ENCODE measurements around the gene CNPY1.
"Not testable (repeated sequence)": the region's sequence is repeated elsewhere in the genome, so short reads cannot be mapped to it uniquely, and the experiment has no call there.

Gene CNPY1

DNA sequence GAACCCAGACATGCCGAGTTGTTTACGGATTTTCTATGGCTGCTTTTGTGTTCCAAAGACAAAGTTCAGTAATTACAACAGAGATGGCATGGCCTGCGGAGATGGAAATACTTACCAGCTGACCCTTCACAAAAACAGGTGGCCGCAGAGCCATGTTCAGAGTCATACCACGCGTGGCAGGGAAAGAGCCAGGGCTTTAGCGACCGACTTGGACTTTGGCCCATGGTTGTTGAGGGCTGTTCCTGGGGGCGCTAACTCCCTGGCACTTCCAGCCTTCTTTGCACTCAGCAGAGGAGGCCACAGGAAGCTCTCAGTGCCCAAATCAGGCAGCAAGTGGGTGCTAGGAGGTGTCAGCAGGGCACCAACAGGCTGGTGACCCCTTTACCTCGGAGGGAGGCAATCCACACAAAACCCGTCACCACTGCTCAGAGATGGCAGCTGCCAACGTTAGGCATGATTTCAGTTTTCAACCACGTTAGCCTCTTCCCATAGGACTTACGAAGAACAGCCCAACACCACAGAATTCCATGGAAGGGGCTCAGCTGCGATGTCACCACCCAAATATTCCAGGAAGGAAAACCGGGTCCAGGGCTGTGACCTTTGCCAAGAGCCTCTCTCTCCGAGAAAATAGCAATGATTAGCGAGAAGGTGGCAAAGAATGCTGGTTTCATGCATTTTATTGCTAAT lies 21.4 kb upstream of the CNPY1 start:
- no peak overlapping the region for H3K4me3 ChIP-seq (ENCODE audit: low read depth, low read length)
- in situ Hi-C loops (cut with HindIII; ENCODE audit: low sequenced_read_pairs) = no loop called here
- DNase-seq (ENCODE audit: low read depth, low spot score) = no peak
- TF ChIP-seq, protein P1, sequence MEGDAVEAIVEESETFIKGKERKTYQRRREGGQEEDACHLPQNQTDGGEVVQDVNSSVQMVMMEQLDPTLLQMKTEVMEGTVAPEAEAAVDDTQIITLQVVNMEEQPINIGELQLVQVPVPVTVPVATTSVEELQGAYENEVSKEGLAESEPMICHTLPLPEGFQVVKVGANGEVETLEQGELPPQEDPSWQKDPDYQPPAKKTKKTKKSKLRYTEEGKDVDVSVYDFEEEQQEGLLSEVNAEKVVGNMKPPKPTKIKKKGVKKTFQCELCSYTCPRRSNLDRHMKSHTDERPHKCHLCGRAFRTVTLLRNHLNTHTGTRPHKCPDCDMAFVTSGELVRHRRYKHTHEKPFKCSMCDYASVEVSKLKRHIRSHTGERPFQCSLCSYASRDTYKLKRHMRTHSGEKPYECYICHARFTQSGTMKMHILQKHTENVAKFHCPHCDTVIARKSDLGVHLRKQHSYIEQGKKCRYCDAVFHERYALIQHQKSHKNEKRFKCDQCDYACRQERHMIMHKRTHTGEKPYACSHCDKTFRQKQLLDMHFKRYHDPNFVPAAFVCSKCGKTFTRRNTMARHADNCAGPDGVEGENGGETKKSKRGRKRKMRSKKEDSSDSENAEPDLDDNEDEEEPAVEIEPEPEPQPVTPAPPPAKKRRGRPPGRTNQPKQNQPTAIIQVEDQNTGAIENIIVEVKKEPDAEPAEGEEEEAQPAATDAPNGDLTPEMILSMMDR (IDR thresholded peaks at IDR 0.05; ENCODE audit: low read depth, low read length) = no peak

DNA sequence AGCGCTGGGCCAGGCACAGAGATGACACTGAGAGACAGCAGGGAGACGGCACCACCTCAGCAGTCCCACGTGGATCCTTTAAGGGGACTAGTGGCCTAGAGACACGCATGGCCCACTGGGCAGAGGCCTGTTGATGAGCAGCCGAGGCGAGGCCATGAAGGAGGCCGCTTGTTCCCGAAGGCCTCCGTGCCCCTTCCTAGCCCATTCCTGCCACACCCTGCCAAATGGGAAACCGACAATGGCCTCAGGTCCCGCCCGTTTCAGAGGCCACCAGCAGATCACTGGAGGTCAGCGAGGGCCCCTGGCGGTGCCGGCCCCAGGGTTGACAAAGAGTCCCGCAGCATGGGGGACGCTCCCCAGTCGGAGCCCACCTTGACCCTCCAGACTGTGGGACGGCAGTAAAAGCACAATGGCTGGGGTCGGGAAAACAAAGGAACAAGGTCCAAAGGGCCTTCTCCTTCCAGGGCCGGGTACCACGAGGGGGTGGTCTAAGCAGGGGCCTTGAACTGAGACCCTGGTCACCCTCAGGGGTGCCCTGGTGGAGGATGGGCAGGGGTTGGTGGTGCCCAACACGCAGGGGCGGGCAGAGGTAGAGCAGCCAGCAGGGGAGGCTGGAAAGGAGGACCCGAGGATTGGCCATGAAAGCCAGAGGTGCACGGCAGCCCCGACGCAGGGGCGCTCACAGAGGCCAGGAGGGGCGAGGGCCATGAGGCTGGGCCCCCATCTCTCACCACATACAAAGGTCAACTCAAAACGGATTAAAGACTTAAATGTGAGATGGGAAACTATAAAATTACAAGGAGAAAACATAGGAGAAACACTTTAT lies 19.9 kb upstream of the CNPY1 start:
- DNase-seq (ENCODE audit: low read depth, low spot score) = no peak
- in situ Hi-C loops (cut with HindIII; ENCODE audit: low sequenced_read_pairs) = no loop called here
- TF ChIP-seq, protein P1 (IDR thresholded peaks at IDR 0.05; ENCODE audit: low read depth, low read length) = no peak
- H3K4me3 ChIP-seq (ENCODE audit: low read depth, low read length) = no peak overlapping the region

DNA sequence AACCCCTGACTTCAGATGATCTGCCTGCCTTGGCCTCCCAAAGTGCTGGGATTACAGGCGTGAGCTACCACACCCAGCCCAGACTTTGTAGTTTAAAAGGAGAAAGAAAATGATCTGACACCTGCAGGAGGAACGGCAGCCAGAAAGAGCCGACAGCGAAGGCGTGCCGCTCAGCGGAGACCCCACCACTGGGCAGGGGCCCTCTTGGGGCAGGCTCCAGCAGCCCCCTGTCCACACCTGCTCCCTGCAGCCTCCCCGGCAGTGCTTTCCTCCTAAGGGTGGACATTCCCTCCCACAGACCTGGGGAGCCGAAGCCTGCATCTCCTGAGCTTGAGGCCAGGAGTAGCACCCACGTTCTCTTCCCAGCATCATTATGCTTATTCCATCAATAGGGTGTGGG lies 19.2 kb upstream of the CNPY1 start:
- DNase-seq (ENCODE audit: low read depth, low spot score) = no peak
- H3K4me3 ChIP-seq (ENCODE audit: low read depth, low read length) = no peak overlapping the region
- TF ChIP-seq, protein P1 (IDR thresholded peaks at IDR 0.05; ENCODE audit: low read depth, low read length) = no peak
- in situ Hi-C loops (cut with HindIII; ENCODE audit: low sequenced_read_pairs) = no loop called here

DNA sequence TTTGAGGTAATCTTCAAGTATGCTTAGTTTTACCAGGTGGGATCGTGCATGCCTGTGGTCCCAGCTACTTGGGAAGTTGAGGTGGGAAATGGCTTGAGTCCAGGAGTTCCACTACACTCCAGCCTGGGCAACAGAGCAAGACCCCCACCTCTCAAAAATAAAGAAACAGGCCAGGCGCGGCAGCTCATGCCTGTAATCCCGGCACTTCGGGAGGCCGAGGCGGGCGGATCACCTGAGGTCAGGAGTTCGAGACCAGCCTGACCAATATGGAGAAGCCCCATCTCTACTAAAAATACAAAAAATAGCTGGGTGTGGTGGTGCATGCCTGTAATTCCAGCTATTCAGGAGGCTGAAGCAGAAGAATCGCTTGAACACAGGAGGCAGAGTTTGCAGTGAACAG lies 16.6 kb upstream of the CNPY1 start:
- H3K4me3 ChIP-seq (ENCODE audit: low read depth, low read length); DNase-seq (ENCODE audit: low read depth, low spot score); in situ Hi-C loops (cut with HindIII; ENCODE audit: low sequenced_read_pairs): not testable (repeated sequence)

DNA sequence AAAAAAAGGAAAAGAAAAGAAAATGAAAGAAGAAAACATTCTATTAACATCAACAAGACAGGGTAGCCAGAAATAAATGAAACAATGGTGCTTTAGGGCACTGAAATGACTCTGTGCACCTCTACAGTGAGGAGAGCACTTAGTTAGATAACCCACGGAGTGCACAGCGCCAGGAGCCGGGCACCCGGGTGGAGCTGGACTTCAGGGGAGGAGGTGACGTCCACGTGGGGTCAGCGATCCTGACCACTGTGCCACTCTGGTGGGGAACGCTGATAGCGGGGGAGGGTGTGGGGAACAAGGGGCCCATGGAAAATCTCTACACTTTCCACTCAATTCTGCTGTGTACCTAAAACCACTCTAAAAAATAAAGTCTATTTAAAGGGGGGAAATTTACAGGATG lies 15.7 kb upstream of the CNPY1 start:
- in situ Hi-C loops (cut with HindIII; ENCODE audit: low sequenced_read_pairs) = no loop called here
- TF ChIP-seq, protein P1 (IDR thresholded peaks at IDR 0.05; ENCODE audit: low read depth, low read length) = no peak
- DNase-seq (ENCODE audit: low read depth, low spot score) = no peak

DNA sequence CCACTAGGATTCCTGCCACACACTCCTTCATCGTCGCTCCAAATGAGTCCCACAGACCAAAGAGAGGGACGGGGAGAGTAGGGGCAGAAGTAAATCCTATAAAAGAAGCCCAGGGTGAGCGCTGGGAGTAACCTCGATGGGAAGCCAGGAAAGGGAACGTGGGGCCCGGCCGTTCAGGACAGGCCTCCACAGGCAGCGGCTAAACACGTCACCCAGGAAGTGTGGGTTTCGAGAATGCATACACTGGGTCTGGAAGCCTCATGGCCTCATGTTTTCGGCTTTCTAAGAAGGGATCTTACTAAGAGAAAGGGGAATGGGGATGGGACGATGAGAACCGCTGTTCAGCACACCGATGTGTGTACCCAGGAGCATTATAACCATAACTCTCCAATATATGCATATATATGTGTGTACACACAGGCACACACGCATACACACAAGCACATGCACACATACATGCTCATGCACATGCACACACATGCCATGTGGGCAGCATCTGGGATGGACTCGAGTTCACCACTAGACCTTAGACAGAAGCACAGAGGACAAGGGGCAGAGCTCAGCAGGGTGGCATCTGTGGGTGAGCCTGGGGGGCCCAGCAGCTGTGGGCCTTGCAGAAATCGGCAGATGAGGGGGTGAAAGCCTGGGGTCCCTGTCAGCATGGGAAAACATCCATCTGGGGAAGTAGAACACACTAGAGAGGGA lies 14.8 kb upstream of the CNPY1 start:
- TF ChIP-seq, protein P1 (IDR thresholded peaks at IDR 0.05; ENCODE audit: low read depth, low read length) = no peak
- no peak for DNase-seq (ENCODE audit: low read depth, low spot score)
- in situ Hi-C loops (cut with HindIII; ENCODE audit: low sequenced_read_pairs) = no loop called here
- no peak overlapping the region for H3K4me3 ChIP-seq (ENCODE audit: low read depth, low read length)

More for the DNA sequence above, 15.7 kb upstream of the CNPY1 start:
- H3K4me3 ChIP-seq (ENCODE audit: low read depth, low read length) = no peak overlapping the region
